Middle frontal gyrus (tissue), 1 donor: Measurements from ENCODE around the gene SH3RF1.
"Not testable (repeated sequence)": the region's sequence is repeated elsewhere in the genome, so short reads cannot be mapped to it uniquely, and the experiment has no call there.

Experiments used
- DNase-seq: peaks from one replicate; pipeline ENCODE4 v3.0.0-alpha.2; 2015; ENCODE audit warnings: low spot score; ENCODE audit errors: extremely low spot score

SH3RF1 gene

GRCh38 chr4:169277838-169278237, 7.1 kb upstream of the SH3RF1 start:
- not testable (repeated sequence) for DNase-seq

- DNase-seq = no peak
These were observed 4.4 kb upstream of the SH3RF1 start for GRCh38 chr4:169275180-169275579.

DNA sequence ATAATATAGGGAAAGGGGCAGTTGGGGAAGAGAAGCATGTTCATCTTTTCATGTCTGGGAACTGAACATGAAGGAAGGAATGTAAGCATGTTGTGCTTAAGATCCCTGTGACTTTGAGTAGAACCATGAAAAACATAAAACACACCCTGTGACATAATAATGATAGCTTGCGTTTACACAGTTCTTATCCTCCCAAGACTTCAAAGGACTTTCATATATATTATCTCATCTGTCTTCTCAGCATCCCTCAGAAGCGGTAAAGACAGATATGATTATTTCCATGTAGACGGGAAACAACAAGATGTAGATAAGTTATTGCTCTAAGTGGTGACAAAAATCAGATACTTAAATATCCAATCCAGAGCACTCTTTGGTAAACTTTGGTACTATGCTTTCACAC, 3.3 kb upstream of the SH3RF1 start:
- no peak for DNase-seq

DNA sequence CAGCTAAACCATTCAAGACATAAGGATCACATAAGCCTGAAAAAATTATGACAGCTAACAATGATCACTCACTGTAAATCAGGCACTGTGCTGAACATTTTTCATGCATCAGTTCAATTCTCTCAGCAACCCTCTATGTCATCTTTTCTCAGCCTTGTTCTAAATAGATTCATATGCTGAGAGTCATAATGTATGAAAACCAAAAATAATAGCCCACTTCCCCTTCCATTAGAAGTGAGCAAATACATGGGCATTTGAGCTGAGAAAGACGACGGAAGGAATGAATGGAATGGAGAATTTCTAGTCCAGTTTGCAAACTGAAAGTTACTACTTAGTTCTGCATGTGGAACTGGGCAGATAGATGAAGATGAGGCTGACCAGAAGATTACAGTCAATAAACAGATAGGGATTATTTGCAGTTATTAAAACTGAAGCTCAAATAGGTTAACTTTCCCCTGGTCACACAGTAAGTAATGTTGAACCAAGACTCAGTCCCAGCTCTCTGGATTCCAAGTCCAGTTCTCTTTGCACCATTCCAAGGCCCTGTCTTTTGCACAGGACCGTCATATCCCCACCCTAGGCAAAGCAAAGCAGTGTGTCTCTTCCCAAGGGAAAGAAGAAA, 1.6 kb upstream of the SH3RF1 start:
- no peak for DNase-seq

- DNase-seq = no peak
These were observed 894 bp upstream of the SH3RF1 start for GRCh38 chr4:169271692-169272007.

DNA sequence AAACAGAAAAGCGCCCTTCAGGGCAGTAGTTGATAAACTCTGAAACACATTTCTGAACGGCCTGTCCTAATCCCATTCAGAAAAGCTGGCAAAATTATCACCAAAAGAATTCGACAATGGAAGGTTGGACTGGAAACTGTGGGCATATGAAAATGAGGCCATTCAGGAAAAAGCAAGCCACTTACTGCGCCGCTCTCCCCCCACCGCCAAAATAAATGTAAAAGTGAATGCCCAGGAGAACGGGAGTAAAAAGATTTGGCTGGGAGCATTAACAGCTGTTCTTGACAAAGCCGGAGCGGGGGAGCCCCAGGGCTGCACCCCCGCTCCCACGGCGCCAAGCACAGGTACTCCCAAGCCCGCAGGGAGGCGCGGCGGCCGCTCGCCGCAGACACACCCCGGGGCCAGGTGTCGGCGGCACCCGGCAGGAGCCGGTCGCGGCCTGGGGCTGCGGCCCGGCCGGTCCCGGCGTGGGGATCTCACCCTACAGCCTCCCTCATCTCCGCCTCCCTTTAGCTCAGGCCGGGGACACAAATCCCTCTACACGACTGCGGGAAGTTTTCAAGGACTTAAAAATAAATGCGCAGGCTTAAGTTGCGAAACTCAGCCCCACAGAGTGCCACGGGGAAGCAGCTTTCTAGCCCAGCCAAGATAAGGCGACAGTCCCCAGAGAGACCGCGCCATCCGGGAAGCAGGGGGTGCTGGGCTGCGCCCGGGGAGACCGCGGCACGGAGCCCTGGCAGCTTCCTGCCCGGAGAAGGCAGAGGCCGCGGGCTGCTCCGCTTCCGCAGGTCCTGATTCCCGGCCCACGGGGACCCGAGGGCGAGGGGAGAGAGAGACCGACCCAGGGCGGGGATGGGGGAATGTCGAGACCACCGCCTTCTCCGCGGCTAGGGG, 593 bp downstream of the SH3RF1 start:
- DNase-seq = no peak

DNA sequence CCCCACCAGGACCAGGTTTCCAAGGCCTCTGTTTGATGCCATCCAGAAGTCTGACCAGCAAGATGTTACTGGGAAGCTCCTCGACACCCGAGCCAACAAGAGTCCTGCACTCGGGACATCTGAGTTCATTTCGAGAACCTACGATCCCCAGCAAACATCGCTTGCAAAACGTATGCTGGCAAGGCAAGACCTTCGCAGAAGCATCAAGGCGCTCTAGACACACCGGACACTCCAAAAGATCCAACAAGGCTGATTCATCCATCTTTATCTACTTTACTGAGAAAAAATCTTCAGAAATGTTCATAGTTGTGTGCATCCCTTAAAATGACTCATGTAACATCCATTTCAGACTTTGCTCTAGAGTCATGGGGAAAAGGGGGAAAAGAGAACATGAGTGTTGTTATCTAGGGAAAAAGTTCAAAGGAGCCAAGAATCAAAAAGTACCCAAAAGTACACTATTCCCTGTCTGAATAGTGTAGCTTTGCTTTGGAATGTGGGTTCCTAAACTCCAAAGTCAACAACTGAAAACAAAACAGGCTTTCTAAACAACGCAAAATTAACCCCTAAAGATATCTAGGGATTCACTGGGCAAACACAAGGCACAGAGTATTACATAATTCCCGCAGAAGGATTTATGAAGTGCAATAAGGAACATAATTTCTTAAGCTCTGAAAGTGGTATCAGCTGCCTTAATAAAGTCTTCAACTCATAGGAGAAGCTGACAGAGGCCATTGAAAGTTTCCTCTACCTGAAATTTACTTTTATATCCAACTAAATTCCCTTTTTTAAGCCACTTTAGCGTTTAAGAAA, 1.6 kb downstream of the SH3RF1 start:
- no peak for DNase-seq

DNA sequence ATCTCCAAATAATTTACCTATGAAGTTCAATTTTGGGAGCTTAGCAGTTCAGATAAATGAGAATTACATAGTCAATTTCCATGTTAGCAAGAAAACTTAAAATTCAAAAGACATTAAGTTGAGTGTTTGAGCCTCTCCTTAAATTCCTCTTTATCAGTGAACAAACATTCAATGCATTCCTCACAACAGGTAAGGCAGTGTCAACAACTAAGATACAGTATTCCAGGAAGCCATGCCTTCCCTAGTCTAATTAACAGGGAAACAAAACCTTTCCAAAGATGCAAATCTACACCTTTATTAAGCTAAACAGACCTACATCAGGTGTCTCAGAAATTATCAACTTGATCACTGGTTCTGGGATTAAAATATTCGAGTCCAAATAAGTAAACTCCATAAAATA, 3.7 kb downstream of the SH3RF1 start:
- DNase-seq = no peak

DNA sequence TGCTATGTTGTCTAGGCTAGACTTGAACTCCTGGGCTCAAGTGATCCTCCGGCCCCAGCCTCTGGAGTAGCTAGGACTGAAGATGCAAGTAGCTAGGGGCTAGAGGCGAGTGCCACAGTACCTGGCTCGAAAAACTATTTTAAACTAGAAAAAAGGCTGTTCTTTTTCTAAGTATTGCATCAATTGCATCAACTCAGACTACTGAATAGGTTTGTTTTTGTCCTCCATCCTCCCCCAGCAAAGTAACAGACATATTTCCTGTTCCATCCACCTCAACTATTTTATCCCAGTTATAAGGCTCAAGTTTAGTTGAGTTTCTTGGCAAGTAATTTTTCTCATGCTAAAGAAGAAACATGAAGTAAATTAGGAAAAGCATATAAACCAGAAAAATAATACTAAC, 4.1 kb downstream of the SH3RF1 start:
- DNase-seq = no peak

DNA sequence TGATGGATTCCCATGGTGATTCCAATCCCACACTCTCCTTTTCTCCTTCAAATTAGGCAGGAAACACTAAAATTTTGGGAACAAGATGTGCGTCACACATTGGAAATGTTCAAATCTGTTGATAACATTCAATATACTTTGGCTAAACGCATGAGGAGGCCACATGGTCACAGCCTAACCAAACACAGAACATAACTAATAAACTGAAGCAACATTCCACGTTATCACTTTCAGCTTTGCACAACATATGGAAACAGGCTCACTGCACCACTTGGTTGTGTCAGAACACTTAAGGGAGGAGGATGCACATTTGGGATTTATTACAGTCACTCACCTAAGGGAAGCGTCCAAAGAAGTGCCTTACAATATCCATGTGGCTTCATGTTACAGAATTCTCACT, 4.7 kb downstream of the SH3RF1 start:
- DNase-seq = no peak

- DNase-seq = no peak
These were observed 6.9 kb downstream of the SH3RF1 start for GRCh38 chr4:169263791-169264392.

- no peak for DNase-seq
These were observed 10.4 kb downstream of the SH3RF1 start for GRCh38 chr4:169260217-169260866.

DNA sequence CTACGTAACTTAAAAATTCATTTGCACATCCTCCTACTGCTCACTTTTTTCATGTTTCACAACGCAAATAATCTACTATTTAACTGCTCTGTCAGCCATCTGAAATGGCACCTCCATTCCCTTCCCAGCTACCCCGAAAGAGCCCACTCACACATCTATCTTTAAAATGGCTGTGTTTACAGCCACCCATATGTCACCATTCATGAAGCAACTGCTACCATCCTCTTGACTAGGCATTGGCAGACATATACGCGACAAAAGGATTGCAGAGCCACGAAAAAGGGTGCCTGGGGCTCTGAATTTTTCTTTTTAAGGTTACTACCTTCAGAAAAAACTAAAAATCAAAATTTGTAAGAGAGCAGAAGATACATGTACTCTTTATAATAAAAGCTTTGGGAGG, 11.5 kb downstream of the SH3RF1 start:
- no peak for DNase-seq

GRCh38 chr4:169258141-169258540, 12.6 kb downstream of the SH3RF1 start:
- no peak for DNase-seq

DNA sequence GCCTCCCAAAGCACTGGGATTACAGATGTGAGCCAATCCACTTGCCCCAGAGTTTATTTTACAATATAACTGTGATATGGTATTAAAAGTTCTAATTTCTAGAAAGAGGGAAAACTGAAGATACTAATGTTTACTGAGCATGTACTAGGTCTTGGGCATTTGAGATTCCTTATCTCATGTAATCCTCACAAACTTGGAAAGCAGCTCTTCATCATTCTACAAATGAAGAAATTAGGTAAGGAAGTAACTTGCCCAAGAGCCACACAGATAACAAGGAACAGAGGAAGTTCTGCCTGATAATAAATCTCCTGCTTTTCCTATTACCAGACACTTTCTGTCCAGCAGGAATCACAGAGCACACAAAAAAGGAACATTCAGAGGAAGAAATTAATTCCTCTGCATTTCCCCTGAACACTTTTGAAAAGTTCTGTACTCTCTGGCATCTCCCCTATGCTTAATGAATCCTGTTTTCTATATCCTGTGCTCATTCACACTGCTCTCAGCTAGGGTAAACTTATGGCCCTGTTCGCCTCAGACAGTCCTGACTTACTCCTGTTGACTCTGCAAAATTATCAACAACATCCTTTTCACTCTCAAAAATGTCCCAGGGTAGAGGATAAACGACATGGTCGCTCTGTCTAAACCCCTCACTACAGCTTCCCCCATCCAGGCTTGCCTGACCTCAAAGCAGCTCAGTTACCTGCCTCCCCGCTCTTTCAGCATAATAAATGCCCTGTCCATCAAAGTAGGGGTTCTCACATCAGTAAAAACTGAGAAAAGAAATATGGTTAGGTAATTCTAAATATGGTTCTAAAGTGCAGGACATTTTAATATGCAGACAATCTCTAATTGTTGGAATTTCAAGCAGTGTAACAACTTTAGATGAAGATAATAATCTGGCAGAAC, 13.6 kb downstream of the SH3RF1 start:
- no peak for DNase-seq

DNA sequence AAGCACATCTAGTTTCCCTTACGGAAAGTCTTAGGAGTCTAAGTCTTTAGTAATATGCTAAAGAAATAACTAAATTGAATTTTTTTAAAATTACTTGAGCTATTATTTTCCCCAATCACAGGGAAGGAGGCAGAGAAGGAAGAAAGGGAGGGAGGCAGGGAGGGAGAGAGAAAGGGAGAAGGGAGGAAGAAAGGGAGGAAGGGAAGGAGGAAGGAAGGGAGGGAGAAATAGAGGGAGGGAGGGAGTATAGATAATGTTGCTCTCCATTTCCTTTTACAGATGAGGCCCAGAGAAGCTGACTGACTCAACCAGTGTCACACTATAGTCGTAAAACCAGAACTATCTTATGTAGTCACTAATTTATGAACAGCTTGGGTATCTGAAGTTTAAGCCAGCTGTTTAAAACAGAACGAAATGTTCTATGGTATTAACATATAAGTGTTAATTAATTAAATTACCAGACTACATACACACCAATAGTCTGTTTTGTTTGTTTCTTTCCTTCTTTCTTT, 14.6 kb downstream of the SH3RF1 start:
- DNase-seq = no peak

DNA sequence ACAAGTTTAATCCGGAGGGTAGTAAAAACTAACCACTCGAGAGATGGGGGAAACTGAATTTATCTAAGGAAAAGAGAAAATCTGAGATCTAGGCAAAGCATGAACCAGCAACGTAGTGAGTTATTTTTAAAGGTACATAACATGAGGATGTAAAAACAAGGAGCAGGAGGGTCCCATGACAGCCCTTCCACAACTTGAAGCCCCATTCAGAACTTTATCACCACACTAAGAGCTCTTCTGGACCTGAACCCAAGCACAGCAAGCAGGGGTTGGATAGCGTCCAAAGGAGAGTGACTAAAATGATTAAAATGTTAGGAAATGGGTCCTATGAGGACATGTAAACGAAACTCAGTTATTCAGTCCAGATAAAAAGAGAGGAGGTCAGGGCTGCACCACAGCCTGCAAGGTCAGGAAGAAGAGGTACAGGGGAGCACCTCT, 16.2 kb downstream of the SH3RF1 start:
- DNase-seq = no peak

- DNase-seq = no peak
These were observed 16.9 kb downstream of the SH3RF1 start for GRCh38 chr4:169253904-169254303.

- DNase-seq = no peak
These were observed 17.6 kb downstream of the SH3RF1 start for GRCh38 chr4:169253113-169253671.
